AG10803 (cell line): ENCODE results near the gene EMX1.

Experiments used
- DNase-seq: peaks from one replicate; pipeline ENCODE4 v3.0.0; 2010; ENCODE audit warnings: low read depth
- H3K4me3 ChIP-seq: 2 replicates; pipeline ENCODE4 v1.5.1; 2011; ENCODE audit warnings: mild to moderate bottlenecking, low read length, control low read depth
- CTCF ChIP-seq: conservative IDR thresholded peaks from 2 replicates; pipeline ENCODE4 v1.5.1; 2011; ENCODE audit warnings: mild to moderate bottlenecking, low read length, control low read depth, inconsistent platforms

Gene EMX1

GRCh38 chr2:72965016-72965415, 47.7 kb downstream of the EMX1 start:
- no peak for DNase-seq
- H3K4me3 ChIP-seq: no peak overlapping the region
- TF ChIP-seq CTCF: no peak

- no peak overlapping the region for H3K4me3 ChIP-seq
- no peak for DNase-seq
- TF ChIP-seq CTCF: no peak
These were observed 48.6 kb downstream of the EMX1 start for GRCh38 chr2:72965770-72966450.

DNA sequence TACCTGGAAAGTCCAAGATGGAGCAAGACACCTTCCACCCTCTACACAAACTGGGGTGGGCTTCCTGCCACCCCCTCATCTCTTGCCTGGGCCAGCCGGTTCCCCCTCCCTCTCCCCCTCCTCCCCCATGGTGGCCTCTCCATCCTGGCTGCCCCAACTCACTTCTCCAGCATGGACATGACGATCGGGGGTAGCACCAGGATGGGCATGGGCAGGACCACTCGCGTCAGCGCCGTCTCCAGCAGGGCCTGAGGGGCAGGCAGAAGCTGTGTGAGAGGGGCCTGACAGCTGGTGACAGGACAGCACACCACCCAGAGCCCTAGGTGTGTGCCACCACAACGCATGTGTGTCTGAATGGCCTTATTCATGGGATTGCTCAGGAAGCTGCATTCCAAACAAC, 51.0 kb downstream of the EMX1 start:
- DNase-seq: no peak
- TF ChIP-seq CTCF: no peak
- no peak overlapping the region for H3K4me3 ChIP-seq

DNA sequence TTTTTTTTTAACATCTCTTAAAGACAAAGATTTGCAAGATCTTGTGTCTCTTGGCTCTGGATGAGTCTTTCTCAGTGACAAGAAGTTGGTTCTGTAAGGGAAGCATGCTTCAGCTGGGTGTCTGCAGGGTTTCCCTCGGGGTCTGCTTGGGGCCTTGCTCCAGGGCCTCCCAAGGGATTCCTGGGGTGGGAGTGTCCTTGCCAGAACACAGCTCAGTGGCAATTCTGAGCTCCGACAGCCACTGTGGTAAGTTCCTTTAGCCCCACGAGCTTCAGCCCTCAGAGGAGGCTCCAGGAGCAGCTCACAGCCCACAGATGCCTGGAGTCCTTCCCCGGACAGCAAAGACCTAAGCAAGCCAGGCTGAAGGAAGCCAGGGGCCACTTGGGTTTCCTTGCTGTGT, 52.4 kb downstream of the EMX1 start:
- TF ChIP-seq CTCF: no peak
- DNase-seq: no peak
- no peak overlapping the region for H3K4me3 ChIP-seq

DNA sequence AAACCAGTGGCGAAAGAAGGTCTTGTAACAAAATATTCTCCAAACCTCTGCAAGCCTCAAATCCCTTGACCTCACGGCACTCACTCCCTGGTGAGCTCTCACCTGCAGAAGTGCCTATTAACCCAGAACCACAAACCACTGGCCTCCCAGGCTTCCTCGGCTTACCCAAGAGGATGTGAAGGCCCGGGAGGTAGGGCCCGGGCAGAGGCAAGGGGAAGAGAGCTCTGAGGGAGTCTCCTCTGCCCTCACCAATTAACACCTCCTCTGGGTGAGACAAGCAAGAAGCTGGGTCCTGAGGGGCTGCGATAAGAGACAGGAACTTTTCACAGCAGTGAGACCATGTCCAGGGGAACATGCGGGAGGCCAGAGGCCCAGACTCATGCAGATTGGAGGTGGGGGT, 53.7 kb downstream of the EMX1 start:
- no peak for TF ChIP-seq CTCF
- DNase-seq: no peak
- no peak overlapping the region for H3K4me3 ChIP-seq

GRCh38 chr2:72972352-72973136, 55.2 kb downstream of the EMX1 start:
- no peak overlapping the region for H3K4me3 ChIP-seq
- no peak for DNase-seq
- TF ChIP-seq CTCF: no peak

- DNase-seq: no peak
- no peak overlapping the region for H3K4me3 ChIP-seq
- no peak for TF ChIP-seq CTCF
These were observed 55.8 kb downstream of the EMX1 start for GRCh38 chr2:72973137-72973535.
